ENCODE results near the gene STAMBP.

DNA sequence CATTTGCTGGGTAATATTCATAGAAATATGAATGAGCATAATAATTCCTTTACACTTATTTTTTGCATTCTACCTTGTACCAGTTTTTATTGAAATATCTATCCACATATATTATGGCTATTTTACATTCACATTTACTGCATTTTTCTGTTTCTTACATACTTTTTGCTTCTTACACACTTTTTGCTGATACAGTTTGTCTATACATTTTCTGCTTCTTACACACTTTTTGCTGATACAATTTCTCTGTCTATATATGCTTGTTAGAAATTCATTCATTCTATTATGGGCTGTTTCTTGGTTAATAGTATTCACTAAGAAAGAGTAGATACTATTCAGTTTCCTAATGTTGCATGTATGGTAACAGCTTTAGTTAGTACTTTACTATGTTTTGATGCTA is 16.9 kb upstream of the STAMBP start:
- TF ChIP-seq, protein P1, sequence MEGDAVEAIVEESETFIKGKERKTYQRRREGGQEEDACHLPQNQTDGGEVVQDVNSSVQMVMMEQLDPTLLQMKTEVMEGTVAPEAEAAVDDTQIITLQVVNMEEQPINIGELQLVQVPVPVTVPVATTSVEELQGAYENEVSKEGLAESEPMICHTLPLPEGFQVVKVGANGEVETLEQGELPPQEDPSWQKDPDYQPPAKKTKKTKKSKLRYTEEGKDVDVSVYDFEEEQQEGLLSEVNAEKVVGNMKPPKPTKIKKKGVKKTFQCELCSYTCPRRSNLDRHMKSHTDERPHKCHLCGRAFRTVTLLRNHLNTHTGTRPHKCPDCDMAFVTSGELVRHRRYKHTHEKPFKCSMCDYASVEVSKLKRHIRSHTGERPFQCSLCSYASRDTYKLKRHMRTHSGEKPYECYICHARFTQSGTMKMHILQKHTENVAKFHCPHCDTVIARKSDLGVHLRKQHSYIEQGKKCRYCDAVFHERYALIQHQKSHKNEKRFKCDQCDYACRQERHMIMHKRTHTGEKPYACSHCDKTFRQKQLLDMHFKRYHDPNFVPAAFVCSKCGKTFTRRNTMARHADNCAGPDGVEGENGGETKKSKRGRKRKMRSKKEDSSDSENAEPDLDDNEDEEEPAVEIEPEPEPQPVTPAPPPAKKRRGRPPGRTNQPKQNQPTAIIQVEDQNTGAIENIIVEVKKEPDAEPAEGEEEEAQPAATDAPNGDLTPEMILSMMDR (IDR thresholded peaks at IDR 0.05; ENCODE audit: low read depth, low read length) = no peak
- TF ChIP-seq EZH2phosphoT487 (IDR thresholded peaks at IDR 0.05; ENCODE audit: low read depth) = no peak

Measured in OCI-LY3 (cell line).